Amygdala (tissue), 56 donors: ENCODE measurements around the gene ELF4.

Experiments
- DNase-seq, 56 donors: peaks; one replicate each; lab custom pipeline; 2025; lab: John Stamatoyannopoulos, UW

ELF4 gene

GRCh38 chrX:130053236-130053635 is 57.1 kb downstream of the ELF4 start:
- DNase-seq, result no peak

GRCh38 chrX:130051176-130051845 is 59.0 kb downstream of the ELF4 start:
- no peak for DNase-seq

DNA sequence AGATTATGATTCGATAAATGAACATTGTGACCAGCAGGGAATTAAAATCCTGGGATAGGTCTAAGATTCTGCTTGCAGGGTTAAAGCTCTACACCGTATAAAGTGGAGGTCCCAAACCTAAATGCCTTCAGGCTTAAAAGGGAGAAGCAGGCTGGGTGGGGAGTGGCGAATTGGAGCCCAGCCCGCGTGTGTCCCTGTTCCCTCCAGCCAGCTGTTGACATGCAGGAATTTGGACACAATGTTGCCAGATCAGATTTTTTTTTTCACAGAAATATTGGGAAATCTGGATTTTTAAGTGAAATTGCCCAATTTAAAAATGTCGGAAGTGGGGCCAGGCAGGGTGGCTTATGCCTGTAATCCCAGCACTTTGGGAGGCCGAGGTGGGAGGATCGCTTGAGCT is 60.5 kb downstream of the ELF4 start:
- DNase-seq, result no peak

DNA sequence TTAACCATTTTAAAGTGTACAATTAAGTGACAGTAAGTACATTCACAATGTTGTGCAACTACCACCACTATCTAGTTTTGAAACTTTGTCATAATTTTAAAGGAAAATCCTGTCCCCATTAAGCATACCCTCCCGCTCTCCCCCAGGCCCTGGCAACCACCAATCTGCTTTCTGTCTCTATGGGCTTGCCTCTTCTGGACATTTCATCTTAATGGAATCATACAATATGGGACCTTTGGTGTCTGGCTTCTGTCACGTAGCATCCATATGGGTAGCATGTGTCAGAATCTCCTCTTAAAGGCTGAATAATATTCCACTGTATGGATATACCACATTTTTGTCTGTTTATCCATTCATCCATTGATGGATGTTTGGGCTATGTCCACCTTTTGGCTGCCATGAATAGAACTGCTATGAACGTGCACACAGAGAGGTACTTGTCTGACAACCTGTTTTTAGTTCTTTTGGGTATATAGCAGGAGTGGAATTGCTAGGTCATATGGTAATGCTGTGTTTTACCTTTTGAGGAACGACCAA is 61.5 kb downstream of the ELF4 start:
- no peak for DNase-seq

DNA sequence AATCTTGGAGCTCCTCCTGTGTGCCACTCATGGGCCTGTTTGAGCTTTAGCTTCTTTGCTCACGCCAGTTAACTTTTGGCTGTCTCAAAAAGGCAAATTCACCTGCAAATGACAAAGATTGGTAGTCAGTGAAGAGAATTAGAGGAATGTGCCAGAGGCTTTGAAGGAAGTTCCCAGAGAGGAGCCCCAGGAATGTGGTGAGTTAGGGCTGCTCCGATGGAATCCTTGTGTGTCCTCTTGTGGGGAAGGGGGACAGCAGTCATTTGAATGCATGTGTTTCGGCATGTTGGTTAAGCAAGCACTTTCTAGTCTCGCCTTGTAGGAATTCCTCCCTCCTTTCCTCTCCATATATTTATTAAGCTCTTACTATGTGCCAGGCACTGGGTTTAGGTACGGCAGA is 62.9 kb downstream of the ELF4 start:
- DNase-seq, result no peak

GRCh38 chrX:130039847-130040246 is 70.5 kb downstream of the ELF4 start:
- DNase-seq, result no peak

- no peak for DNase-seq
Observed at GRCh38 chrX:130034178-130034577, 76.1 kb downstream of the ELF4 start.

- DNase-seq, result no peak
Observed at GRCh38 chrX:130032552-130032951, 77.7 kb downstream of the ELF4 start.

DNA sequence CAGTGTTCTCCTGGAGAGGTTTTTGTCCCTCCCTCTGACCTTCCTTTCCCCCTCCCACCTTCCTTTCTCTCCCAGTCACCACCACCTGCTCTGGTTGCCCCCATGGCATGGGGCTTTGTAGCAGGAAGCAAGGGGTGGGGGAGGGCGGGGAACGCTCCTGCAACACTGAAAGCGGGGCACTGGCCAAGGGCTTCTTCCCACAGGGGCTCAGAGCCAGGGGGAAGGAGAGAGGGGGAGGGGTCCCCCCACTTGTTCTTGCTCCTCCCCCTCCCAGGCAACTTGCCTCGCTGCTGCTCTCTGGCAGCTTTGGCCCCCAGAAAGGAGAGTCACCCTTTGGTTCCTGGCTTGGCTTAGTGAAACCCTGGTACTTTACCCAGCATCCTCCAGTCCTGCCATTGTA is 79.5 kb downstream of the ELF4 start:
- DNase-seq, result peak in 26 of 56 donors; percentile 0 to 44 (median 6)

GRCh38 chrX:130028196-130028595 is 82.1 kb downstream of the ELF4 start:
- DNase-seq, result peak in 8 of 56 donors; percentile 0 to 50 (median 3)

DNA sequence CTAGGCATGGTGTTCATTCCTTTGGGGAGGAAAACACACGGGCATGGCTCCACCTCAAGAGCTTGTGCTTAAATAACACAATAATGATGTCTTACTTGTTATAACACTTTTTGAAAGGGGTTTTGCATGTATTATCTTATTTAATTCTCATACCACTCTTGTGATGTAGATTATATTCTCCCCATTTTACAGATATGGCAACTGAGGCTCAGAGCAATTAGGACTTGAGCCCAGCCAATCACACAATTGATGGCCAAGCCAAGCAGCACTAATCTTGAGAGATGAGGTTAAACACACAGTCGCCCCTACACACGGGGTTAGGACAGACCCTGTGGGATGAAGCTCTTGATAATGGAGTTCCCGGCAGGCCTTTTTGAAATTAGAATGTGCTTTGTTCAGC is 82.7 kb downstream of the ELF4 start:
- no peak for DNase-seq

- no peak for DNase-seq
Observed at GRCh38 chrX:130025256-130025655, 85.0 kb downstream of the ELF4 start.

DNA sequence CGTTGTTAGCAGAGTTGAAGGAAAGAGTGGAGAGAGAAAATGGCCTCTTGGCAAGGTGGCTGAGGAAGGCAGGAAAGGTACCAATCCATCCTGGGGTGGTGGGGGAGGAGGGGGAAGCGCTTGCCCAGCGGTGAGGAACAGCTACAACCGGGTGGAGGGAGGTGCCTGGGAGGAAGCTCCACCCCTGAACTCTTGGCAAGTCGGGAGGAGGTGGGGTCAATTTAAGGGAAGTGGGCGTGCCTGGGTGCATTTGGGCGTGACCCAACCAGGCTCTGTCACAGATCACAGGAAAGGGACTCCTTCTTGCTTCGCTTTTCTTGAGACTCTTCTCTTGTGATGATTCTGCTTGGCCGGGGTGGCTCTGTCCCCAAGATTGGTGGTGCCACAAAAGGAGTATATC is 86.2 kb downstream of the ELF4 start:
- DNase-seq, result peak in 27 of 56 donors; percentile 0 to 31 (median 4)

- no peak for DNase-seq
Observed at GRCh38 chrX:130020661-130021324, 89.5 kb downstream of the ELF4 start.

DNA sequence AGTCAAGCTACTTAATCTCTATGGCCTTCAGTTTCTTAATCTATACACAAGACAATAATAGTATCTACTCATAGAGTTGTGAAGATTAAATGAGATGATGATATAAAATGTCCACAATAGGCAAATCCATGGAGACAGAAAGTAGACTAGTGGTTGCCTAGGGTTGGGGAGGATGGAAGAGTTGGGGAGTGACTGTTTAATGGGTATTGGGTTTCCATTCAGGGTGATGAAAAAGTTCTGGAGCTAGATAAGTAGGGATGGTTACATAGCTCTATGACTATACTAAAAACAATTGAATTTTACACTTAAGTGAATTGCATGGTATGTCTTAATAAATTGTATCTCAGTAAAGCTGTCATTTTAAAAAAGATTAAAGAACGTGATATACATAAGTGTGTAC is 92.2 kb downstream of the ELF4 start:
- no peak for DNase-seq

- no peak for DNase-seq
Observed at GRCh38 chrX:130015181-130015580, 95.1 kb downstream of the ELF4 start.
